ENCODE data around the gene TRMT61A.
"Not testable (repeated sequence)": the region's sequence is repeated elsewhere in the genome, so short reads cannot be mapped to it uniquely, and the experiment has no call there.

Gene TRMT61A

GRCh38 chr14:103523575-103523954, 5.4 kb upstream of the TRMT61A start:
- no peak for DNase-seq

GRCh38 chr14:103524002-103524935, 4.7 kb upstream of the TRMT61A start:
- no peak for DNase-seq

DNA sequence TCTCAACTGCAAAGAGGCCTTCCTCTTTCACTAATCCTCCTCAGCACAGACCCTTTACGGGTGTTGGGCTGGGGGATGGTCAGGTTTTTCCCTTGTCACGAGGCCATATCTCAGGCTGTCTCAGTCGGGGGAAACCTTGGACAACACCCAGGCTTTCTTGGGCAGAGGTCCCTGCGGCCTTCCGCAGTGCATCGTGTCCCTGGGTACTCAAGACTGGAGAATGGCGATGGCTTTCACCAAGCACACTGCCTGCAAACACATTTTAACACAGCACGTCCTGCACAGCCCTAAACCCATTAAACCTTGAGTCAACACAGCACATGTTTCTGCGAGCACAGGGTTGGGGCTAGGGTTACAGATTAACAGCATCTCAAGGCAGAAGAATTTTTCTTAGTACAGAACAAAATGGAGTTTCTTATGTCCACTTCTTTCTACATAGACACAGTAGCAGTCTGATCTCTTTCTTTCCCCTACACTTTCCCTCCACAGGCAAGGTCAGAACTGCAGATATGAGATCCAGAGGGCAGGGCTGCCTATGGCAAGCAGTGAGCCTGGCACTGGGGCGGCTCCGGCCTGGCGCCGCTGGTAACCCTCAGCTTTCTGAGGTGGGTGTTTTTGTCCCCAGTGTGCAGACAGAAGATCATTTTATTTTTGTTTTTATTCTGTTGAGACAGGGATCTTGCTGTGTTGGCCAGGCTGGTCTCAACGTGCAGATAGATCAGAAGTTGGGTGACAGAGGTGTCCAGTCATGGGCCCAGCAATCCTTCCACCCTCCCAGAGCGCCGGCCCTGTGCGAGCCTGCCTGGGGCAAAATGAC, 3.4 kb upstream of the TRMT61A start:
- DNase-seq = not testable (repeated sequence)

GRCh38 chr14:103526247-103526913, 2.6 kb upstream of the TRMT61A start:
- DNase-seq = no peak

- DNase-seq = no peak
Measured at GRCh38 chr14:103526914-103527248, 2.1 kb upstream of the TRMT61A start.

- no peak for DNase-seq
Measured at GRCh38 chr14:103527408-103528145, 1.4 kb upstream of the TRMT61A start.

GRCh38 chr14:103528146-103528586, 830 bp upstream of the TRMT61A start:
- no peak for DNase-seq

- DNase-seq = no peak
Measured at GRCh38 chr14:103529383-103530365, 678 bp downstream of the TRMT61A start.

DNA sequence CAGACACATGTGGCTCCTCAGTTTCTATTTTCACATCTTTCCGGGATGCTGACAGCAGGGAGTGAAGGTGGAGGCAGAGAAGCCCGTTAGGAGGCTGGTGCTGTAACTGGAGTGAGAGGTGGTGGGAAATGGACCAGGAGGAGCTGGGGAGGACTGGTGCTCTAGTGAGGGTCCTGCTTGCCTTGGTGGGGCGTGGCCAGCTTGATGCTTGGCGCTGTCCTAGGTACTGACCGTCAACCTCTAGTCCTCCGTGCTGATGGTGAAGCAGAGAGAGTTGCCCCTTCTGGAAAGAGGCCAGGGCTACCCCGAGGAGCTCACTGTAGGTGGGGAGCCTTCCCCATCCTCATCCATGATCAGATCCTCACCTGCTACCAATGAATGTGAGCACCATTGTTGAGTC, 1.4 kb downstream of the TRMT61A start:
- no peak for DNase-seq

DNA sequence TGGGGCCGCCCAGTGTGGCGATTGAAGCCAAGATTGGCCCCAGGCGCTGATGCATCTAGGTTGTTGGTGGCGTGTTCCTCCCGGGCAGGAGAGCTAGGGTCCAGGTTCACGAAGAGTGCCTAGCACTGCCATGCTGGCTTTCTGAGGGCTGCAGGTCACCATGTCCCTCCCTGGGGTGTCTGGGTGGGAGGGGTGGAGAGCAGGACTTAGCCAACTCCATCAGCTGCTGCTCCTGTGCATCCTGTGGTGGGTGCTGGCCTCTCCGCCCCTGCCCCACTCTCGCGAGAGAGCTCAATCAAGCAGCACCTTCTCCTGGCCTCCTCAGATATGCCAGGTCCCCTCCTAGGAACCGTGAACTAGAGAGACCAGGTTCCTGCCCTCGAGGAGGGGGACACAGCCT, 1.8 kb downstream of the TRMT61A start:
- DNase-seq = no peak

DNA sequence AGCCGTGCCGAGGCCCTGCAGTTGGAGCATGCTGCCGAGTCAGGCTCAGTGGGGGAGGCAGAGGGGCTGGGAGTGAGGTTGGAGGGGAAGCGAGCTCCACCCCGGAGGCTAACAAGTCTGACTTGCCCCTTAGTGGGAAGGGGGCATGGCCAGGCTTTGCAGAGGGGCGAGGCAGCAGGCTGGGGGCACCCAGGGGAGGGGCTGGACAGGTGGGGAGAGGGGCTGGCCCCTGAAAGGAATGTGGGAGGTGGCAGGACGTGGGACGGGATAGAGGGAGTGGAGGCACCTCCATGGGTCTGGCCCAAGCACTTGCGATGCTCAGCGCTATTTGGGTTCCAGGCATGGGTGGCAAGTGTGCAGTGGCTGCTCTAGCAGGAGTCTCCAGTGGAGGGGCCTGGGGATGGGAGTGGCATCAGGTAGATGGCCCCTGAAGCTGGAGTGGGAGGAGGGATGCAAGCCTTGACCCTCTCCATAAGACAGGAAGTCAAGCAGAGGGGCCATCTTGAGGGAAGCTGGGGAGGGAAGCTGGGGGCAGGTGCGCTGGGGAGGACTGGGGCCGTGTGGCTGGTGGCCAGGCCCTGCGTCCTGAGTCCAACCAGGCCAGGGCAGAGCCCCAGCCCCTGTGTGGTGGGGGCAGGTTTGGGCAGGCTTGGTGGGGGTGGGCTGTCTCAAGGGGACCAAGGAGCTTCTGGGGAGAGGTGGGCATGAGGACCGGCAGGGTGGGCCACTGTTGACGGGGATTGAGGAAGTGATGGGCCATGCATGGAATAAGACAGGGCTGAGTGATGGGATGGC, 2.6 kb downstream of the TRMT61A start:
- no peak for DNase-seq

- no peak for DNase-seq
Measured at GRCh38 chr14:103532216-103533136, 3.5 kb downstream of the TRMT61A start.

- DNase-seq = no peak
Measured at GRCh38 chr14:103533137-103533998, 4.4 kb downstream of the TRMT61A start.

GRCh38 chr14:103533999-103534575, 5.1 kb downstream of the TRMT61A start:
- no peak for DNase-seq

DNA sequence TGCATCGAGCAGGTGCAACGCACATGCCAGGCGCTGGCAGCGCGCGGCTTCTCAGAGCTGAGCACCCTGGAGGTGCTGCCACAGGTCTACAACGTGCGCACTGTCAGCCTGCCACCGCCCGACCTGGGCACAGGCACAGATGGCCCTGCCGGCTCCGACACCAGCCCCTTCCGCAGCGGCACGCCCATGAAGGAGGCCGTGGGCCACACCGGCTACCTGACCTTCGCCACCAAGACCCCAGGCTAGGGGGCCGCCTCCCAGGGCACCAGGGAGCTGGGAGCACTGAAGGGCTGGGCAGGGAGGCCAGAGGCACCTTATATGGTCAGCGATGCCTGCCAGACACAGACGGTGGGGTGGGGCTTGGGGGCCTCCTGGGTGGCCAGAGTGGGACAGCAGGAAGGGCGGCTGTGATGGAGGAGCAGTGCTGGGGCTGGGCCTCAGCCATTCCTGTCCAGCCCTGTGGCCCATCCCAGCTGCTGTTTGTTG, 5.6 kb downstream of the TRMT61A start:
- no peak for DNase-seq

GRCh38 chr14:103535081-103535890, 6.3 kb downstream of the TRMT61A start:
- no peak for DNase-seq

Data from NCI-H2029 treated with DMSO at 0.1 percent for 48 hours (cell line).